Activated T-cell treated with anti-CD3 and anti-CD28 coated beads, Interleukin-2, amount 50 U/mL, for 72 hours (primary cell): ENCODE data around the gene UHRF2. TPM values are rescaled to one million over a fixed set of nuclear protein-coding genes. Genes with fewer than 3 reads are reported as not detected.
"Not testable (repeated sequence)": the region's sequence is repeated elsewhere in the genome, so short reads cannot be mapped to it uniquely, and the experiment has no call there.

Experiments
- ATAC-seq, 2 donors: fragments of 150-1000 bp; cut with Tn5 transposase; replicated peaks in 1 of 2; 2 replicates each; pipeline ENCODE4 v1.10.0; 2021; ENCODE audit warnings: moderate library complexity in 2 of 2, mild to moderate bottlenecking in 1 of 2
- DNase-seq, 2 donors: peaks; one replicate each; pipeline ENCODE4 v3.0.0; 2021 to 2022; ENCODE audit warnings: mixed read lengths in 1 of 2
- H3K27ac Mint-ChIP-seq: one replicate; pipeline ENCODE4 v1.8.0; 2022; ENCODE audit warnings: mild to moderate bottlenecking, moderate library complexity, mixed read lengths
- H3K27me3 Mint-ChIP-seq: one replicate; pipeline ENCODE4 v1.8.0; 2022; ENCODE audit warnings: low read depth, mixed read lengths
- H3K36me3 Mint-ChIP-seq, 2 donors: one replicate each; pipeline ENCODE4 v1.8.0; 2022; ENCODE audit warnings: mixed read lengths in 2 of 2, mild to moderate bottlenecking in 1 of 2; ENCODE audit not compliant: insufficient read depth in 2 of 2
- H3K4me1 Mint-ChIP-seq: one replicate; pipeline ENCODE4 v1.8.0; 2022; ENCODE audit warnings: low read depth, mixed read lengths
- H3K4me3 Mint-ChIP-seq, 2 donors: one replicate each; pipeline ENCODE4 v1.8.0; 2022; ENCODE audit warnings: mild to moderate bottlenecking in 2 of 2, mixed read lengths in 2 of 2, moderate library complexity in 2 of 2
- H3K9me3 Mint-ChIP-seq, 2 donors: one replicate each; pipeline ENCODE4 v1.8.0; 2022; ENCODE audit warnings: mixed read lengths in 2 of 2
- total RNA-seq, 2 donors: library from RNA; stranded (reverse); gene quantifications; one replicate each; pipeline ENCODE4 v1.2.3, GENCODE V29; 2022

Gene UHRF2
- total RNA-seq, result 10 to 100 TPM; 84.6 to 87.2 TPM

- ATAC-seq, result peak; percentile 86 to 87
- Mint-ChIP-seq H3K9me3 (no peaks in the 10 kb centered on the region), H3K27me3 (no peaks in the 10 kb centered on the region)
Observed at GRCh38 chr9:6412487-6413364, at the start of gene UHRF2. Gene UHRF2 (plus strand): TSS chr9:6413199. CDS start chr9:6413491, 292 bp downstream.

GRCh38 chr9:6367128-6367890 is 45.7 kb upstream of the UHRF2 start:
- H3K4me3 Mint-ChIP-seq, result no peak overlapping the region
- H3K4me1 Mint-ChIP-seq, result no peaks in the 10 kb centered on the region

More at GRCh38 chr9:6412487-6413364, at the start of gene UHRF2:
- DNase-seq, result peak; percentile 98 to 99
- peak within 1 kb of the TSS; percentile 89 for H3K27ac Mint-ChIP-seq
- peaks cover 38% of the 10 kb centered on the region for H3K4me1 Mint-ChIP-seq
- peak within 1 kb of the TSS; percentile 78 to 91 for H3K4me3 Mint-ChIP-seq
- peaks cover 5 to 9% of the 10 kb centered on the region in 2 donors for H3K36me3 Mint-ChIP-seq

GRCh38 chr9:6368831-6369230 is 44.2 kb upstream of the UHRF2 start:
- Mint-ChIP-seq H3K4me3 (no peak overlapping the region), H3K9me3 (no peaks in the 10 kb centered on the region), H3K4me1 (no peaks in the 10 kb centered on the region), H3K27me3 (no peaks in the 10 kb centered on the region), H3K27ac (no peak overlapping the region), H3K36me3 (peaks cover 0 to 5% of the 10 kb centered on the region in 2 donors)
- DNase-seq (no peak), ATAC-seq (no peak)

More at GRCh38 chr9:6367128-6367890, 45.7 kb upstream of the UHRF2 start:
- peaks cover 0 to 3% of the 10 kb centered on the region in 2 donors for H3K36me3 Mint-ChIP-seq
- H3K27ac Mint-ChIP-seq, result no peak overlapping the region
- H3K27me3 Mint-ChIP-seq, result no peaks in the 10 kb centered on the region
- no peaks in the 10 kb centered on the region for H3K9me3 Mint-ChIP-seq
- no peak for DNase-seq
- ATAC-seq, result no peak

- H3K9me3 Mint-ChIP-seq, H3K36me3 Mint-ChIP-seq, H3K27ac Mint-ChIP-seq, DNase-seq, H3K4me1 Mint-ChIP-seq, ATAC-seq, H3K4me3 Mint-ChIP-seq, H3K27me3 Mint-ChIP-seq: not testable (repeated sequence)
Observed at GRCh38 chr9:6381477-6382012, 31.5 kb upstream of the UHRF2 start.

GRCh38 chr9:6382681-6383080 is 30.3 kb upstream of the UHRF2 start:
- Mint-ChIP-seq H3K4me1 (no peaks in the 10 kb centered on the region), H3K27me3 (no peaks in the 10 kb centered on the region), H3K36me3 (no peaks in the 10 kb centered on the region), H3K9me3 (peaks cover 0 to 3% of the 10 kb centered on the region in 2 donors), H3K4me3 (no peak overlapping the region), H3K27ac (no peak overlapping the region)
- no peak for DNase-seq
- ATAC-seq, result no peak

GRCh38 chr9:6383551-6384225 is 29.3 kb upstream of the UHRF2 start:
- ATAC-seq (no peak), DNase-seq (no peak)
- H3K27ac Mint-ChIP-seq, result no peak overlapping the region
- H3K4me1 Mint-ChIP-seq, result no peaks in the 10 kb centered on the region
- peaks cover 0 to 1% of the 10 kb centered on the region in 2 donors for H3K36me3 Mint-ChIP-seq
- H3K27me3 Mint-ChIP-seq, result no peaks in the 10 kb centered on the region
- no peak overlapping the region for H3K4me3 Mint-ChIP-seq
- H3K9me3 Mint-ChIP-seq, result peaks cover 0 to 5% of the 10 kb centered on the region in 2 donors

- ATAC-seq (no peak), DNase-seq (no peak)
- Mint-ChIP-seq H3K4me3 (no peak overlapping the region), H3K27me3 (no peaks in the 10 kb centered on the region), H3K36me3 (peaks cover 0 to 1% of the 10 kb centered on the region in 2 donors), H3K9me3 (peaks cover 0 to 3% of the 10 kb centered on the region in 2 donors), H3K27ac (no peak overlapping the region), H3K4me1 (no peaks in the 10 kb centered on the region)
Observed at GRCh38 chr9:6384732-6385131, 28.3 kb upstream of the UHRF2 start.

- no peak overlapping the region for H3K4me3 Mint-ChIP-seq
- H3K27ac Mint-ChIP-seq, result no peak overlapping the region
- DNase-seq, result no peak
- no peaks in the 10 kb centered on the region for H3K27me3 Mint-ChIP-seq
- H3K9me3 Mint-ChIP-seq, result no peaks in the 10 kb centered on the region
- H3K4me1 Mint-ChIP-seq, result no peaks in the 10 kb centered on the region
- no peaks in the 10 kb centered on the region for H3K36me3 Mint-ChIP-seq
- no peak for ATAC-seq
Observed at GRCh38 chr9:6399071-6399470, 13.9 kb upstream of the UHRF2 start.

- ATAC-seq (no peak), DNase-seq (no peak)
- no peaks in the 10 kb centered on the region for H3K4me1 Mint-ChIP-seq
- H3K4me3 Mint-ChIP-seq, result no peak overlapping the region
- H3K36me3 Mint-ChIP-seq, result no peaks in the 10 kb centered on the region
- no peak overlapping the region for H3K27ac Mint-ChIP-seq
- no peaks in the 10 kb centered on the region for H3K9me3 Mint-ChIP-seq
- no peaks in the 10 kb centered on the region for H3K27me3 Mint-ChIP-seq
Observed at GRCh38 chr9:6405371-6405770, 7.6 kb upstream of the UHRF2 start.

- Mint-ChIP-seq H3K9me3 (no peaks in the 10 kb centered on the region), H3K4me3 (no peak overlapping the region), H3K36me3 (no peaks in the 10 kb centered on the region), H3K27ac (no peak overlapping the region), H3K27me3 (no peaks in the 10 kb centered on the region), H3K4me1 (peaks cover 4% of the 10 kb centered on the region)
- ATAC-seq (no peak), DNase-seq (no peak)
Observed at GRCh38 chr9:6407778-6408177, 5.2 kb upstream of the UHRF2 start.

- no peaks in the 10 kb centered on the region for H3K36me3 Mint-ChIP-seq
- no peak overlapping the region for H3K4me3 Mint-ChIP-seq
- H3K9me3 Mint-ChIP-seq, result no peaks in the 10 kb centered on the region
- peaks cover 4% of the 10 kb centered on the region for H3K4me1 Mint-ChIP-seq
- ATAC-seq, result no peak
- no peaks in the 10 kb centered on the region for H3K27me3 Mint-ChIP-seq
- no peak overlapping the region for H3K27ac Mint-ChIP-seq
- DNase-seq, result no peak
Observed at GRCh38 chr9:6408320-6408719, 4.7 kb upstream of the UHRF2 start.

GRCh38 chr9:6409811-6410210 is 3.2 kb upstream of the UHRF2 start:
- H3K4me3 Mint-ChIP-seq, result no peak overlapping the region
- H3K9me3 Mint-ChIP-seq, result no peaks in the 10 kb centered on the region
- H3K27ac Mint-ChIP-seq, result no peak overlapping the region

More at GRCh38 chr9:6409811-6410210, 3.2 kb upstream of the UHRF2 start:
- Mint-ChIP-seq H3K27me3 (no peaks in the 10 kb centered on the region), H3K4me1 (peaks cover 9% of the 10 kb centered on the region), H3K36me3 (peaks cover 0 to 1% of the 10 kb centered on the region in 2 donors)
- ATAC-seq, result no peak
- DNase-seq, result no peak
